ENCODE measurements around the gene TUBGCP2.

Gene TUBGCP2

DNA sequence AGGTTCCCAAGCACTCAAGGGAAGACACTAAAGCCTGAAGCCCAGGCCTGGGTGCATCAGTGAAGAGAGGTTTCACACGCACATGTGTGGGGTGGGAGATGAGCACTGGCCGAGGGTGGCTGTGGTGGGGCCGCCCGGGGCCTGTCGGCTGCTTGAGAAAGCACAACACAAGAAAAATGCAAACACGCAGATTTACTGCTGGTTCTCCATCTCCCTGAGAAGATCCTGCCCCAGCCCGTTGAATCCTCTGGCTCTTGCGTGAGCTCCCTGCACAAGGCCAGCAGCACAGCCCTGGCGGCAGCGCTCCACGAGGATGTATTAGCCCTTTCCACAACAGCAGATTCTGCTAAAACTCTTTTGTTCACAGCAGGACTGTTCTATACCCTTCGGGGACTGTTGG, 6.2 kb upstream of the TUBGCP2 start:
- no peak for DNase-seq (ENCODE audit: low read depth in 2 of 2)
- TF ChIP-seq, protein P1, sequence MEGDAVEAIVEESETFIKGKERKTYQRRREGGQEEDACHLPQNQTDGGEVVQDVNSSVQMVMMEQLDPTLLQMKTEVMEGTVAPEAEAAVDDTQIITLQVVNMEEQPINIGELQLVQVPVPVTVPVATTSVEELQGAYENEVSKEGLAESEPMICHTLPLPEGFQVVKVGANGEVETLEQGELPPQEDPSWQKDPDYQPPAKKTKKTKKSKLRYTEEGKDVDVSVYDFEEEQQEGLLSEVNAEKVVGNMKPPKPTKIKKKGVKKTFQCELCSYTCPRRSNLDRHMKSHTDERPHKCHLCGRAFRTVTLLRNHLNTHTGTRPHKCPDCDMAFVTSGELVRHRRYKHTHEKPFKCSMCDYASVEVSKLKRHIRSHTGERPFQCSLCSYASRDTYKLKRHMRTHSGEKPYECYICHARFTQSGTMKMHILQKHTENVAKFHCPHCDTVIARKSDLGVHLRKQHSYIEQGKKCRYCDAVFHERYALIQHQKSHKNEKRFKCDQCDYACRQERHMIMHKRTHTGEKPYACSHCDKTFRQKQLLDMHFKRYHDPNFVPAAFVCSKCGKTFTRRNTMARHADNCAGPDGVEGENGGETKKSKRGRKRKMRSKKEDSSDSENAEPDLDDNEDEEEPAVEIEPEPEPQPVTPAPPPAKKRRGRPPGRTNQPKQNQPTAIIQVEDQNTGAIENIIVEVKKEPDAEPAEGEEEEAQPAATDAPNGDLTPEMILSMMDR (IDR thresholded peaks at IDR 0.05; ENCODE audit: low read depth, low read length): no peak
- H3K4me3 ChIP-seq (replicated peaks in 1 of 2; ENCODE audit: low read depth in 2 of 2, low read length in 2 of 2): no peak overlapping the region

DNA sequence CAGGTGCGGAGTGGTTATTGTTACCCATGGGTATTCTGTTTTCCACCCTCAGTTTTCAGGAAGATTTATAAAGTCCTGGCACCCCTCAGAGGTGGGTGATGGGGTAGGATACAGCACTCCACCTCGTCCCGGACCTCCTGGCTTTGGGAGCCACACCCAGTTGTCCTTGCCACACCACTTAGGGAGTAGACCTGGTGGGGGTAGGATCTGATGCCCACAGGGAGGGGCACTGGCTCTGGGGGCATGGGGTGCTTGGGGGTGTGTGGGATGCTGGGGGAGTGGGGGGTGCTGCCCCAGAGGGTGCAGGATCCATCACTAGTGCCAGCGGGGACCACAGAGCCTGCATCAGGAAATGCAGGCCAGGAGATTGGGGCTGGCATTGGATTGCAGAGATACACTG, 4.5 kb upstream of the TUBGCP2 start:
- no peak for DNase-seq (ENCODE audit: low read depth in 2 of 2)
- TF ChIP-seq, protein P1 (IDR thresholded peaks at IDR 0.05; ENCODE audit: low read depth, low read length): no peak
- no peak overlapping the region for H3K4me3 ChIP-seq (replicated peaks in 1 of 2; ENCODE audit: low read depth in 2 of 2, low read length in 2 of 2)

GRCh38 chr10:133312769-133313145, 4.1 kb upstream of the TUBGCP2 start:
- no peak overlapping the region for H3K4me3 ChIP-seq (replicated peaks in 1 of 2; ENCODE audit: low read depth in 2 of 2, low read length in 2 of 2)
- TF ChIP-seq, protein P1 (IDR thresholded peaks at IDR 0.05; ENCODE audit: low read depth, low read length): no peak

GRCh38 chr10:133312016-133312768, 3.5 kb upstream of the TUBGCP2 start:
- TF ChIP-seq, protein P1 (IDR thresholded peaks at IDR 0.05; ENCODE audit: low read depth, low read length): no peak
- no peak for DNase-seq (ENCODE audit: low read depth in 2 of 2)
- H3K4me3 ChIP-seq (replicated peaks in 1 of 2; ENCODE audit: low read depth in 2 of 2, low read length in 2 of 2): no peak overlapping the region

More at GRCh38 chr10:133312769-133313145, 4.1 kb upstream of the TUBGCP2 start:
- no peak for DNase-seq (ENCODE audit: low read depth in 2 of 2)

GRCh38 chr10:133311570-133311969, 2.9 kb upstream of the TUBGCP2 start:
- no peak for DNase-seq (ENCODE audit: low read depth in 2 of 2)
- TF ChIP-seq, protein P1 (IDR thresholded peaks at IDR 0.05; ENCODE audit: low read depth, low read length): no peak
- H3K4me3 ChIP-seq (replicated peaks in 1 of 2; ENCODE audit: low read depth in 2 of 2, low read length in 2 of 2): no peak overlapping the region

- TF ChIP-seq, protein P1 (IDR thresholded peaks at IDR 0.05; ENCODE audit: low read depth, low read length): no peak
- no peak for DNase-seq (ENCODE audit: low read depth in 2 of 2)
- no peak overlapping the region for H3K4me3 ChIP-seq (replicated peaks in 1 of 2; ENCODE audit: low read depth in 2 of 2, low read length in 2 of 2)
These were observed 2.1 kb upstream of the TUBGCP2 start for GRCh38 chr10:133310789-133311188.

GRCh38 chr10:133310399-133310755, 1.7 kb upstream of the TUBGCP2 start:
- TF ChIP-seq, protein P1 (IDR thresholded peaks at IDR 0.05; ENCODE audit: low read depth, low read length): no peak
- no peak for DNase-seq (ENCODE audit: low read depth in 2 of 2)
- no peak overlapping the region for H3K4me3 ChIP-seq (replicated peaks in 1 of 2; ENCODE audit: low read depth in 2 of 2, low read length in 2 of 2)
